ENCODE measurements around the gene MRPL40.

DNA sequence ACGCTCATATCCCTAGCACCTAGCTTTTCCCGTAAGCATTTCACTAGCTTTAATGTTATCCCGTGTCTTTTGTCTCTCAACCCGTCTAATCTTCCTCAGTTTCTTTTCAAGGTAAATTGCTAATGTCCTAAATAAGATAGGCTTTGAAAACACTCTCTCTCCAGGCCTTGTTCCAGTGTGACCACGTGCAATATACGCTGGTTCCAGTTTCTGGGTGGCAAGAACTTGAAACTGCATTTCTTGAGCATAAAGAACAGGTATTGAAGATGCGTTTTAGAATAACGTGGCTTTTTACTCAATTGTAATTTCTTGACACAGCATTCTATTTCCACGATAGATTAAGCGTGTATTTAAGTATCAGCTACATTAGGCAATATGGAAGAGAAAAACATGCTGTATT lies 48.4 kb downstream of the MRPL40 start:
- TF ChIP-seq POLR2AphosphoS5 (IDR thresholded peaks at IDR 0.05; ENCODE audit: low read depth) (no peak), EZH2 (IDR thresholded peaks at IDR 0.05; ENCODE audit: low read depth, unreplicated experiment) (no peak), EZH2phosphoT487 (IDR thresholded peaks at IDR 0.05; ENCODE audit: unreplicated experiment) (no peak), JUNB (IDR thresholded peaks at IDR 0.05; ENCODE audit: unreplicated experiment) (no peak), STAT1 (IDR thresholded peaks at IDR 0.05; ENCODE audit: unreplicated experiment) (no peak), CREB1 (CRISPR knock-in tag; IDR thresholded peaks at IDR 0.05; ENCODE audit: low read depth) (no peak), ZNF331 (CRISPR knock-in tag; IDR thresholded peaks at IDR 0.05; ENCODE audit: low read depth) (no peak), NANOG (IDR thresholded peaks at IDR 0.05; ENCODE audit: borderline replicate concordance) (no peak), ZNF114 (CRISPR knock-in tag; IDR thresholded peaks at IDR 0.05) (no peak)
- TF ChIP-seq, protein P1, sequence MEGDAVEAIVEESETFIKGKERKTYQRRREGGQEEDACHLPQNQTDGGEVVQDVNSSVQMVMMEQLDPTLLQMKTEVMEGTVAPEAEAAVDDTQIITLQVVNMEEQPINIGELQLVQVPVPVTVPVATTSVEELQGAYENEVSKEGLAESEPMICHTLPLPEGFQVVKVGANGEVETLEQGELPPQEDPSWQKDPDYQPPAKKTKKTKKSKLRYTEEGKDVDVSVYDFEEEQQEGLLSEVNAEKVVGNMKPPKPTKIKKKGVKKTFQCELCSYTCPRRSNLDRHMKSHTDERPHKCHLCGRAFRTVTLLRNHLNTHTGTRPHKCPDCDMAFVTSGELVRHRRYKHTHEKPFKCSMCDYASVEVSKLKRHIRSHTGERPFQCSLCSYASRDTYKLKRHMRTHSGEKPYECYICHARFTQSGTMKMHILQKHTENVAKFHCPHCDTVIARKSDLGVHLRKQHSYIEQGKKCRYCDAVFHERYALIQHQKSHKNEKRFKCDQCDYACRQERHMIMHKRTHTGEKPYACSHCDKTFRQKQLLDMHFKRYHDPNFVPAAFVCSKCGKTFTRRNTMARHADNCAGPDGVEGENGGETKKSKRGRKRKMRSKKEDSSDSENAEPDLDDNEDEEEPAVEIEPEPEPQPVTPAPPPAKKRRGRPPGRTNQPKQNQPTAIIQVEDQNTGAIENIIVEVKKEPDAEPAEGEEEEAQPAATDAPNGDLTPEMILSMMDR (conservative IDR thresholded peaks at IDR 0.05; ENCODE audit: low read depth in 2 of 2), result no peak
- TF ChIP-seq, protein P2, sequence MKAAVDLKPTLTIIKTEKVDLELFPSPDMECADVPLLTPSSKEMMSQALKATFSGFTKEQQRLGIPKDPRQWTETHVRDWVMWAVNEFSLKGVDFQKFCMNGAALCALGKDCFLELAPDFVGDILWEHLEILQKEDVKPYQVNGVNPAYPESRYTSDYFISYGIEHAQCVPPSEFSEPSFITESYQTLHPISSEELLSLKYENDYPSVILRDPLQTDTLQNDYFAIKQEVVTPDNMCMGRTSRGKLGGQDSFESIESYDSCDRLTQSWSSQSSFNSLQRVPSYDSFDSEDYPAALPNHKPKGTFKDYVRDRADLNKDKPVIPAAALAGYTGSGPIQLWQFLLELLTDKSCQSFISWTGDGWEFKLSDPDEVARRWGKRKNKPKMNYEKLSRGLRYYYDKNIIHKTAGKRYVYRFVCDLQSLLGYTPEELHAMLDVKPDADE (IDR thresholded peaks at IDR 0.05), result no peak
- TF ChIP-seq, protein P3, sequence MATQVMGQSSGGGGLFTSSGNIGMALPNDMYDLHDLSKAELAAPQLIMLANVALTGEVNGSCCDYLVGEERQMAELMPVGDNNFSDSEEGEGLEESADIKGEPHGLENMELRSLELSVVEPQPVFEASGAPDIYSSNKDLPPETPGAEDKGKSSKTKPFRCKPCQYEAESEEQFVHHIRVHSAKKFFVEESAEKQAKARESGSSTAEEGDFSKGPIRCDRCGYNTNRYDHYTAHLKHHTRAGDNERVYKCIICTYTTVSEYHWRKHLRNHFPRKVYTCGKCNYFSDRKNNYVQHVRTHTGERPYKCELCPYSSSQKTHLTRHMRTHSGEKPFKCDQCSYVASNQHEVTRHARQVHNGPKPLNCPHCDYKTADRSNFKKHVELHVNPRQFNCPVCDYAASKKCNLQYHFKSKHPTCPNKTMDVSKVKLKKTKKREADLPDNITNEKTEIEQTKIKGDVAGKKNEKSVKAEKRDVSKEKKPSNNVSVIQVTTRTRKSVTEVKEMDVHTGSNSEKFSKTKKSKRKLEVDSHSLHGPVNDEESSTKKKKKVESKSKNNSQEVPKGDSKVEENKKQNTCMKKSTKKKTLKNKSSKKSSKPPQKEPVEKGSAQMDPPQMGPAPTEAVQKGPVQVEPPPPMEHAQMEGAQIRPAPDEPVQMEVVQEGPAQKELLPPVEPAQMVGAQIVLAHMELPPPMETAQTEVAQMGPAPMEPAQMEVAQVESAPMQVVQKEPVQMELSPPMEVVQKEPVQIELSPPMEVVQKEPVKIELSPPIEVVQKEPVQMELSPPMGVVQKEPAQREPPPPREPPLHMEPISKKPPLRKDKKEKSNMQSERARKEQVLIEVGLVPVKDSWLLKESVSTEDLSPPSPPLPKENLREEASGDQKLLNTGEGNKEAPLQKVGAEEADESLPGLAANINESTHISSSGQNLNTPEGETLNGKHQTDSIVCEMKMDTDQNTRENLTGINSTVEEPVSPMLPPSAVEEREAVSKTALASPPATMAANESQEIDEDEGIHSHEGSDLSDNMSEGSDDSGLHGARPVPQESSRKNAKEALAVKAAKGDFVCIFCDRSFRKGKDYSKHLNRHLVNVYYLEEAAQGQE (IDR thresholded peaks at IDR 0.05; ENCODE audit: unreplicated experiment), result no peak

Data from GM23338 (cell line).